RWPE2 (cell line): ENCODE measurements around the gene C22orf31.

ENCODE experiments used
- ATAC-seq: fragments of 200-7000 bp; cut with Tn5 transposase; 3 replicates; pipeline ENCODE4 v1.9.1; 2021; ENCODE audit warnings: low read depth
- DNase-seq: peaks from one replicate; pipeline ENCODE4 v3.0.0-alpha.2; 2020; ENCODE audit warnings: low spot score
- H3K27ac ChIP-seq: fragments of 450-650 bp; 2 replicates; pipeline ENCODE4 v1.5.1; 2017; ENCODE audit warnings: mild to moderate bottlenecking; ENCODE audit not compliant: poor library complexity, severe bottlenecking
- H3K27me3 ChIP-seq: fragments of 250-450 bp; sonication (Bioruptor Pico); 2 replicates; pipeline ENCODE4 v1.5.1; 2021; ENCODE audit warnings: mild to moderate bottlenecking, moderate library complexity; ENCODE audit not compliant: insufficient read depth, poor library complexity, severe bottlenecking
- H3K36me3 ChIP-seq: fragments of 250-450 bp; sonication (Bioruptor Pico); 2 replicates; pipeline ENCODE4 v1.5.1; 2020; ENCODE audit warnings: low read depth, mild to moderate bottlenecking, moderate library complexity
- H3K4me1 ChIP-seq: fragments of 250-450 bp; sonication (Bioruptor Pico); 2 replicates; pipeline ENCODE4 v1.5.1; 2021; ENCODE audit warnings: mild to moderate bottlenecking, moderate library complexity; ENCODE audit not compliant: insufficient read depth, poor library complexity, severe bottlenecking
- H3K4me3 ChIP-seq: fragments of 250-450 bp; sonication (Bioruptor Pico); 2 replicates; pipeline ENCODE4 v1.5.1; 2021; ENCODE audit warnings: mild to moderate bottlenecking, moderate library complexity; ENCODE audit not compliant: severe bottlenecking
- H3K9me3 ChIP-seq: fragments of 250-450 bp; sonication (Bioruptor Pico); 2 replicates; pipeline ENCODE4 v1.5.1; 2021; ENCODE audit warnings: mild to moderate bottlenecking, moderate library complexity; ENCODE audit not compliant: severe bottlenecking
- CTCF ChIP-seq: fragments of 450-650 bp; IDR thresholded peaks from one replicate; pipeline ENCODE4 v1.5.1; 2017; ENCODE audit warnings: mild to moderate bottlenecking, moderate library complexity; ENCODE audit not compliant: poor library complexity, severe bottlenecking

C22orf31 gene

GRCh38 chr22:29014773-29015172, 46.9 kb downstream of the C22orf31 start:
- TF ChIP-seq CTCF, result no peak
- Histone ChIP-seq H3K4me3 (no peak overlapping the region), H3K36me3 (no peaks in the 10 kb centered on the region), H3K4me1 (no peaks in the 10 kb centered on the region), H3K27me3 (no peaks in the 10 kb centered on the region), H3K27ac (no peak overlapping the region), H3K9me3 (no peaks in the 10 kb centered on the region)
- no peak for ATAC-seq
- DNase-seq, result no peak

GRCh38 chr22:29014293-29014692, 47.3 kb downstream of the C22orf31 start:
- no peaks in the 10 kb centered on the region for H3K27me3 ChIP-seq
- H3K4me3 ChIP-seq, result no peak overlapping the region
- no peak overlapping the region for H3K27ac ChIP-seq
- TF ChIP-seq CTCF, result no peak
- H3K9me3 ChIP-seq, result no peaks in the 10 kb centered on the region
- ATAC-seq (no peak), DNase-seq (no peak)
- H3K4me1 ChIP-seq, result no peaks in the 10 kb centered on the region
- no peaks in the 10 kb centered on the region for H3K36me3 ChIP-seq

GRCh38 chr22:29012952-29013351, 48.7 kb downstream of the C22orf31 start:
- H3K4me1 ChIP-seq, result no peaks in the 10 kb centered on the region
- no peak overlapping the region for H3K4me3 ChIP-seq
- DNase-seq (no peak), ATAC-seq (no peak)
- H3K27ac ChIP-seq, result no peak overlapping the region
- no peaks in the 10 kb centered on the region for H3K36me3 ChIP-seq
- TF ChIP-seq CTCF, result no peak
- H3K9me3 ChIP-seq, result no peaks in the 10 kb centered on the region
- no peaks in the 10 kb centered on the region for H3K27me3 ChIP-seq

GRCh38 chr22:29012101-29012433, 49.6 kb downstream of the C22orf31 start:
- no peak for TF ChIP-seq CTCF
- no peaks in the 10 kb centered on the region for H3K4me1 ChIP-seq
- no peaks in the 10 kb centered on the region for H3K9me3 ChIP-seq
- DNase-seq, result no peak
- H3K27me3 ChIP-seq, result no peaks in the 10 kb centered on the region
- no peaks in the 10 kb centered on the region for H3K36me3 ChIP-seq
- H3K27ac ChIP-seq, result no peak overlapping the region
- ATAC-seq, result no peak
- no peak overlapping the region for H3K4me3 ChIP-seq

- TF ChIP-seq CTCF, result no peak
- no peaks in the 10 kb centered on the region for H3K36me3 ChIP-seq
- no peak overlapping the region for H3K27ac ChIP-seq
- no peaks in the 10 kb centered on the region for H3K27me3 ChIP-seq
- H3K4me3 ChIP-seq, result no peak overlapping the region
- no peaks in the 10 kb centered on the region for H3K9me3 ChIP-seq
- H3K4me1 ChIP-seq, result no peaks in the 10 kb centered on the region
- DNase-seq, result no peak
- ATAC-seq, result no peak
These were observed 50.2 kb downstream of the C22orf31 start for GRCh38 chr22:29011240-29012100.
